GM12873 (cell line): ENCODE results near the gene GTF2H3.

ENCODE experiments used
- CTCF ChIP-seq: IDR thresholded peaks from 2 replicates; pipeline ENCODE4 v1.5.1; 2012; ENCODE audit warnings: low read depth, mild to moderate bottlenecking, moderate library complexity, low read length, control low read depth; ENCODE audit not compliant: insufficient read depth; ENCODE audit errors: missing control alignments

Gene GTF2H3

DNA sequence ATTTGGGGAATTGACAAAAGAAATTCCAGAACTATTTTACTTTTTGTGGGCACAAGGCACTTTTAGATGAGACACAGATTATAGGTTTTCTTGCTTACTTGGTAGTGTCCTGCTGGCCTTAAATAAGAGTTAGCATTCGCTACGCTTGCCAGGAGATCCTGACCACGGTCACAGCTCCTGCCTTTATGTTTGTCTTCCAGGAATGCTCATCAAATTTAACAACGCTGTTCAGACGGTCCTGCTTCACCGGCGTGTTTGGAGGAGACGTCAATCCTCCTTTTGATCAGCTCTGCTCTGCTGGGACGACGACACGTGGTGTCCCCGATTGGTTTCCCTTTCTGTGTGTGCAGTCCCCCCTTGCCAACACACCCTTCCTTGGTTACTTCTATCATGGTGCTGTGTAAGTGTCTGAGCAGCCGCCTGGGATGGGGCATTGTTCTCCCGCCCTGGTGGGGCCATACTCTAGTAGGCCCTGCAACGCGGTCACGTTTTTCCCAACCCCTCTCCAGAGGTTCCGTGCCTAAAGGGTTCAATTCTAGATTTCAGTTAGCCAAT is 53.1 kb downstream of the GTF2H3 start:
- no peak for TF ChIP-seq CTCF

DNA sequence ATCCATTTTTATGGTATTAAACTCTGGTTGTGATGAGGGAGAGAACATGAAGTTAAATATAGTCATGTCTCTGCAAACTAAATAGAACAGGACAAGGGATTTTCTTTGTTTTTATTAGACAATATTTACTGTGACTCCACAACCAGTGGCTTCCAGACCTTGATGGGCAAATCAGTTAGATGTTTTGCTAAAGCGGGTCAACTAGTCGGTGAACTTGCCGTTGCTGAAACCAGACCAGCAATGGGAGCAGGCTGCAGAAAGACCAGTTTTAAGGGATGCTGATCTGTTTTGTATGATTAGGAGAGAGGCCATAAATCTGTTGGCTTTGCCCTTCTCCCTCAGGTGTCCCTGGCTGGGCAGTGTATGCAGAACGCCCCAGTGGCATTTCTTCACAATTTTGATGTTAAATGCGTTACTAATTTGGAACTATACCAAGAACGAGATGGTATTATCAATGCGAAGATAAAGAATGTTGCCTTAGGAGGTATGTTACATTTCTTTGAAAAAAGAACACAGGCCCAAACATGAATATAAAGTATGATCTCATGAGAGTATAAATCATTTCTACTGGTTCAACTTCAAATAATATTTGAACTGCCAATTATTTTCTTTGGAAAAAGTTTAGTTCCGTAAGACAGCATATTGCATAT is 56.7 kb downstream of the GTF2H3 start:
- TF ChIP-seq CTCF: no peak

- no peak for TF ChIP-seq CTCF
Measured at GRCh38 chr12:123696207-123696606, 62.6 kb downstream of the GTF2H3 start.

- TF ChIP-seq CTCF: no peak
Measured at GRCh38 chr12:123696646-123697045, 63.0 kb downstream of the GTF2H3 start.

GRCh38 chr12:123705935-123706334 is 72.3 kb downstream of the GTF2H3 start:
- no peak for TF ChIP-seq CTCF

- no peak for TF ChIP-seq CTCF
Measured at GRCh38 chr12:123707466-123707865, 73.8 kb downstream of the GTF2H3 start.
